ENCODE measurements around the gene MBP.

- TF ChIP-seq CTCF (conservative IDR thresholded peaks at IDR 0.05; ENCODE audit: low read depth, low read length) (no peak), EZH2 (IDR thresholded peaks at IDR 0.05; ENCODE audit: borderline replicate concordance, low read depth, low read length, poor library complexity, severe bottlenecking) (no peak)
Measured at GRCh38 chr18:76959605-76960004, 173.0 kb downstream of the MBP start.
